NCI-H187 (cell line): ENCODE measurements around the gene PAPSS2.
"Not testable (repeated sequence)": the region's sequence is repeated elsewhere in the genome, so short reads cannot be mapped to it uniquely, and the experiment has no call there.

Experiments
- DNase-seq, 2 experiments: peaks; one replicate each; lab custom pipeline; 2025; lab: John Stamatoyannopoulos, UW

PAPSS2 gene

GRCh38 chr10:87642988-87643387 is 16.7 kb upstream of the PAPSS2 start:
- no peak for DNase-seq

GRCh38 chr10:87643920-87644319 is 15.8 kb upstream of the PAPSS2 start:
- DNase-seq, result no peak

- not testable (repeated sequence) for DNase-seq
Observed at GRCh38 chr10:87644500-87644899, 15.2 kb upstream of the PAPSS2 start.

- no peak for DNase-seq
Observed at GRCh38 chr10:87646192-87646909, 13.3 kb upstream of the PAPSS2 start.

- DNase-seq, result no peak
Observed at GRCh38 chr10:87646935-87647334, 12.7 kb upstream of the PAPSS2 start.

- no peak for DNase-seq
Observed at GRCh38 chr10:87650838-87651589, 8.7 kb upstream of the PAPSS2 start.

- DNase-seq, result no peak
Observed at GRCh38 chr10:87651801-87652200, 7.9 kb upstream of the PAPSS2 start.

GRCh38 chr10:87652261-87652660 is 7.4 kb upstream of the PAPSS2 start:
- DNase-seq, result no peak

- DNase-seq, result no peak
Observed at GRCh38 chr10:87654212-87654611, 5.5 kb upstream of the PAPSS2 start.

- no peak for DNase-seq
Observed at GRCh38 chr10:87656431-87657072, 3.1 kb upstream of the PAPSS2 start.

GRCh38 chr10:87657371-87657770 is 2.3 kb upstream of the PAPSS2 start:
- DNase-seq, result no peak

GRCh38 chr10:87658321-87658795 is 1.3 kb upstream of the PAPSS2 start:
- DNase-seq, result peak; percentile 26 to 30

- DNase-seq, result no peak
Observed at GRCh38 chr10:87658858-87659555, 671 bp upstream of the PAPSS2 start.

- DNase-seq, result no peak
Observed at GRCh38 chr10:87660484-87661133, 931 bp downstream of the PAPSS2 start.

GRCh38 chr10:87661861-87662785 is 2.4 kb downstream of the PAPSS2 start:
- no peak for DNase-seq

GRCh38 chr10:87664276-87664701 is 4.6 kb downstream of the PAPSS2 start:
- no peak for DNase-seq

GRCh38 chr10:87667493-87667892 is 7.8 kb downstream of the PAPSS2 start:
- no peak for DNase-seq

GRCh38 chr10:87668324-87669074 is 8.8 kb downstream of the PAPSS2 start:
- no peak for DNase-seq

GRCh38 chr10:87669752-87670151 is 10.1 kb downstream of the PAPSS2 start:
- no peak for DNase-seq

- DNase-seq, result no peak
Observed at GRCh38 chr10:87670586-87670985, 10.9 kb downstream of the PAPSS2 start.
